ENCODE measurements around the gene ABTB2.

ABTB2 gene

DNA sequence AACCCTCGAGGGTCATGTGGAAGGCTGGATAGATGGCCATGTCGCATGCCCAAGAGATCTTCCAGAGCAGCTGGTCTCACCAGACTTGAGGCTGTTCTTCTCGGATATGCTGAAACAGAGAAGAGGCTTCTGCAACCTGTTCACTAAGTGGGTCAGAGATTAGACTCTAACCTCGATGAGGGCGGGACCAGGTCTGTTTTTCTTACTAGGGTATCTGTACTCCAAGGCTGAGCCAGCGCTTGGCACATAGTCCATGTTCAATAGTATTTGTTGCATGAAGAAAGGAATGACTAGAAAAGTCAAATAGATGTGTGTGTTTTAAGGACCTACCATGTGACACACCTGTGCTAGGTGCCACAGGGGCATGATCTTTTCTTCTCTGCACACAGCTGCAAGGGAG lies 43.6 kb downstream of the ABTB2 start:
- Histone ChIP-seq H3K36me3 (replicated peaks) (no peaks in the 10 kb centered on the region), H3K27me3 (ENCODE audit: low read depth) (no peaks in the 10 kb centered on the region), H3K4me1 (peaks cover 6% of the 10 kb centered on the region; the same call in 1 of the 2 replicates), H3K4me3 (no peak overlapping the region), H3K9me3 (no peaks in the 10 kb centered on the region)
- in situ Hi-C loops (cut with MboI; ENCODE audit: low sequenced_read_pairs): no loop called here
- no peak for DNase-seq (ENCODE audit: low spot score in 2 of 2)

GRCh38 chr11:34313099-34313517 lies 44.7 kb downstream of the ABTB2 start:
- Histone ChIP-seq H3K9me3 (no peaks in the 10 kb centered on the region), H3K27me3 (ENCODE audit: low read depth) (no peaks in the 10 kb centered on the region), H3K36me3 (replicated peaks) (no peaks in the 10 kb centered on the region), H3K4me1 (peaks cover 8% of the 10 kb centered on the region), H3K4me3 (no peak overlapping the region)
- no peak for DNase-seq (ENCODE audit: low spot score in 2 of 2)
- in situ Hi-C loops (cut with MboI; ENCODE audit: low sequenced_read_pairs): no loop called here

DNA sequence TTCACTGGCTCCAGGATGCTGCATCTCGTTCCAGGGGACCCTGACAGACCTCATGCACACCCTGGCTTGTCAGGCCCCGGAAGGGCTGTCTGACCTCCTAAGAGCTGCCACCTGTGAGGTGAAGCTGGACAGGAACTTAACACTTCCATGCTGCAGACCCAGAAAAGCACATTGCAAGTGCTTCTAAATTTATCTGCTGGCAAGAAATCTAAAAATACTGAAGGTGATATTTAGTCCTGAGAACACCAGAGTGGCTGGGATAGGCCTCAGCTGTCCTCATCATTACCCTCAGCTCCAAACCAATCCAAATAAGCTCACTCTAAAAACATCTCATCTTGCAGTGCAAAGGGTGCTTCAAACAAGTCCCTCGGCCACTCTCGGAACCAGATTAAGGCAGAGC lies 46.7 kb downstream of the ABTB2 start:
- Histone ChIP-seq H3K9me3 (no peaks in the 10 kb centered on the region), H3K4me3 (no peak overlapping the region), H3K36me3 (replicated peaks) (no peaks in the 10 kb centered on the region), H3K27me3 (ENCODE audit: low read depth) (no peaks in the 10 kb centered on the region), H3K4me1 (peaks cover 17% of the 10 kb centered on the region)
- DNase-seq (ENCODE audit: low spot score in 2 of 2): no peak
- in situ Hi-C loops (cut with MboI; ENCODE audit: low sequenced_read_pairs): no loop called here

- H3K4me1 ChIP-seq: peaks cover 17% of the 10 kb centered on the region
- DNase-seq (ENCODE audit: low spot score in 2 of 2): peak; percentile 54 to 85
- H3K4me3 ChIP-seq: no peak overlapping the region
- in situ Hi-C loops (cut with MboI; ENCODE audit: low sequenced_read_pairs): no loop called here
- no peaks in the 10 kb centered on the region for H3K9me3 ChIP-seq
- H3K36me3 ChIP-seq (replicated peaks): no peaks in the 10 kb centered on the region
- no peaks in the 10 kb centered on the region for H3K27me3 ChIP-seq (ENCODE audit: low read depth)
Observed at GRCh38 chr11:34309965-34310364, 47.8 kb downstream of the ABTB2 start.

DNA sequence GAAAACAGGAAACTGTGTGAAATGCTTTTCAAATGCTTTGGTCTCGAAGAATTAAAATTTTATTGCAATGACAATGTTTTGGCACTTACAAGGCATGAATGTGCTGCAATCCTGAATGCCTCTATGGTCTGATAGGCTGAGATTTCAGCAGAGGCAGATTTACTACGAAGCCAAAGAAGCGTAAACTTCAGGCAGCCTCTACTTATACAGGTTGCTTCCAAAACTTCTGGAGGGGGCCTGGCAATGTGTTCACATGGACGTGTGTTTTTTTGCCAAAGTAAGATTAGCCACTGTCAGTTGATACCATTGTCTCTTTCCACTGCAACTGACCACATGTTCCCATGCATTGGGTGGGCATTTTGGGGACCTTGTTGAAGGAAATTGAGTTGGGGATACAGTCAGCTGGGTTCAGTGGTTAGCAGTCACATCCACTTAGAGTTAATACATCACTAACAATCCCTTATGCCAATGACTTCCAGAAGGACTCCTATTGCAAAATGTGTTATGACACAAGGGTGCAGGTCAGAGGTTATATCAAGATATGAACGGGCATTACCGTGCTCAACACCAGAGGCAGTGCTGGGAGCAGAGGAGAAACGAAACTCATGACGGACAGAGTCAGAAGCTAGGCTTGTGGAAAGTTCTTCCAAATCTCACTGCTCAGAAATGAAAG lies 48.8 kb downstream of the ABTB2 start:
- peaks cover 17% of the 10 kb centered on the region for H3K4me1 ChIP-seq

DNA sequence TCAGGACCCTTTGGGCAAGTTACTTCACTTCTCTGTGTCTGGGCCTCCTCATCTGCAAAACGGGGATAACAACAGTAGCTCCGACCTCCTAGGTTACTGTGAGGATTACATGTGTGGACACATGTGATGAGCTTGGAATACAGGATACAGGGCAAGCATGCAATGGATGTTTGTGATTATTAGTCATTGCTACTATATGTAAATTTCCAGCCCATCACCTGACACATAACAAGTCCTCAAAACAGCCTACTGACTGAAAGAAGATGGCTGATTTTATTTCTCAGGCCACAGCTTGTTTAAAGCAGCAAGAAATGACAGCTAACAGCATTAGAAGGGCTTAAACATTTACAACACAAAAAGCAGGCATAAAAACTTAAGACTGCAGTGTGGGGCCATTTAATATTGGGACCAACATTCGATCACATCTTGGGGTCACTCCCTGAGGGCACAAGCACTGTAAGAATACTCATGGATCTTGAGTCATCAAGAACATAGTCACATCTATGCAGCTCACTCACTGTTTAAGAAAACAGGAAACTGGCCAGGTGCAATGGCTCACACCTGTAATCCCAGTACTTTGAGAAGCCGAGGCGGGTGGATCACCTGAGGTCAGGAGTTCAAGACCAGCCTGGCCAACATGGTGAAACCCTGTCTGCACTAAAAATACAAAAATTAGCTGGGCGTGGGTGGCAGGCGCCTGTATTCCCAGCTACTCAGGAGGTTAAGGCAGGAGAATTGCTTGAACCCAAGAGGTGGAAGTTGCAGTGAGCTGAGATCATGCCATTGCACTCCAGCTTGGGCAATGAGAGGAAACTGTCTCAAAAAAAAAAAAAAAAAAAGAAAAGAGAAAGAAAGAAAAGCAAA lies 49.5 kb downstream of the ABTB2 start:
- H3K27me3 ChIP-seq (ENCODE audit: low read depth): no peaks in the 10 kb centered on the region
- H3K4me3 ChIP-seq: no peak overlapping the region
- DNase-seq (ENCODE audit: low spot score in 2 of 2): no peak
- in situ Hi-C loops (cut with MboI; ENCODE audit: low sequenced_read_pairs): no loop called here
- H3K36me3 ChIP-seq (replicated peaks): no peaks in the 10 kb centered on the region
- H3K9me3 ChIP-seq: no peaks in the 10 kb centered on the region
- H3K4me1 ChIP-seq: peaks cover 17% of the 10 kb centered on the region

More for the DNA sequence above, 48.8 kb downstream of the ABTB2 start:
- Histone ChIP-seq H3K36me3 (replicated peaks) (no peaks in the 10 kb centered on the region), H3K4me3 (no peak overlapping the region), H3K27me3 (ENCODE audit: low read depth) (no peaks in the 10 kb centered on the region), H3K9me3 (no peaks in the 10 kb centered on the region)
- DNase-seq (ENCODE audit: low spot score in 2 of 2): no peak
- in situ Hi-C loops (cut with MboI; ENCODE audit: low sequenced_read_pairs): no loop called here

- H3K4me1 ChIP-seq: peaks cover 17% of the 10 kb centered on the region
- no peak overlapping the region for H3K4me3 ChIP-seq
- no peak for DNase-seq (ENCODE audit: low spot score in 2 of 2)
Observed at GRCh38 chr11:34305780-34306179, 52.0 kb downstream of the ABTB2 start.

DNA sequence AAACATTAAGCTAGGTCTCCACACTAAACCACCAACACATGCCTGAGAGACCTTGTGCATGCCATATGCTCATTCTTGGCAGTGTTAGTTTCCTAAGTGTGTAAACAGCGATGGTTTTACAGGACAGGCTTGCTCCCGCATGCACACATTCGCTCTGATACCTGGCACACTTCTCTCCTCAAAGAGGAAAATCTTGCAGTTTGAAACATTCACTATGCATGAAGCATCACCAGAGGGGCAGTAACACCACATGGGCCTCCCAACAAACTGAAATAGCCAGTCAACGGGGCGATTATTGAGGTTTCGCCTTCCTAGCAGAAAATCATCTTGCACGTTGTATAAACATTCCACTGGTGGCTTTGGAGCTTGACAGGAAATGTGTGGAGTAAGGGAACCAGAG lies 52.6 kb downstream of the ABTB2 start:
- DNase-seq (ENCODE audit: low spot score in 2 of 2): no peak
- no peaks in the 10 kb centered on the region for H3K36me3 ChIP-seq (replicated peaks)
- H3K9me3 ChIP-seq: no peaks in the 10 kb centered on the region
- no peaks in the 10 kb centered on the region for H3K27me3 ChIP-seq (ENCODE audit: low read depth)
- in situ Hi-C loops (cut with MboI; ENCODE audit: low sequenced_read_pairs): no loop called here
- no peak overlapping the region for H3K4me3 ChIP-seq
- peaks cover 15% of the 10 kb centered on the region for H3K4me1 ChIP-seq

More at GRCh38 chr11:34305780-34306179, 52.0 kb downstream of the ABTB2 start:
- in situ Hi-C loops (cut with MboI; ENCODE audit: low sequenced_read_pairs): no loop called here
- Histone ChIP-seq H3K27me3 (ENCODE audit: low read depth) (no peaks in the 10 kb centered on the region), H3K9me3 (no peaks in the 10 kb centered on the region), H3K36me3 (replicated peaks) (no peaks in the 10 kb centered on the region)

DNA sequence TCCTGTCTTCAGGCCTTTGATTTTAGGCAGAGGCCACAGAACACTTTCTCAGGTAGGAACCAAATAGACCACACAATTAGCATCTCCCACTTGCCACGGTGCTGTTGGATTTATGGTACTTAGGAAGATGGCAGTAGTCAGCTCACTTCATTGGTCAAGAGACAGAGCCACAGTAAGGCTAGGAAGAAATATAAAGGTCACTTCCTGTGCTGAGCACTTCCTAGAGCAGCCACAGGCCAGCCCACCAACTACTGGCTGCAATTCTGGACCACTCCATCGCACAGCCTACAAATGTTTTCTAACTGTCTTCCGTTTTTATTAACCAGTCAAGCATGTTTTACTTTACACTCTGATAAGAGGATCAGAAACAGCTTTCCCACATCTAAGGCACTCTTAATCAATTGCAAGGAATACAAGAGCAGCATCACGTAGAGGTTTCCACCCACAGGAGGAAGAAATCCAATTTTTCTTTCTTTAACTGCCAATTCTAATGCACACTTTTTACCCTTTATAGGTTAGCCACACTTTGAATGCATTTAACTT lies 54.7 kb downstream of the ABTB2 start:
- Histone ChIP-seq H3K36me3 (replicated peaks) (no peaks in the 10 kb centered on the region), H3K9me3 (no peaks in the 10 kb centered on the region), H3K4me3 (no peak overlapping the region), H3K4me1 (peaks cover 9% of the 10 kb centered on the region), H3K27me3 (ENCODE audit: low read depth) (no peaks in the 10 kb centered on the region)
- no peak for DNase-seq (ENCODE audit: low spot score in 2 of 2)
- in situ Hi-C loops (cut with MboI; ENCODE audit: low sequenced_read_pairs): no loop called here

GRCh38 chr11:34302046-34302921 lies 55.5 kb downstream of the ABTB2 start:
- no peak overlapping the region for H3K4me3 ChIP-seq
- in situ Hi-C loops (cut with MboI; ENCODE audit: low sequenced_read_pairs): no loop called here
- H3K9me3 ChIP-seq: no peaks in the 10 kb centered on the region
- H3K4me1 ChIP-seq: peaks cover 3% of the 10 kb centered on the region
- DNase-seq (ENCODE audit: low spot score in 2 of 2): no peak
- H3K36me3 ChIP-seq (replicated peaks): no peaks in the 10 kb centered on the region
- no peaks in the 10 kb centered on the region for H3K27me3 ChIP-seq (ENCODE audit: low read depth)

- in situ Hi-C loops (cut with MboI; ENCODE audit: low sequenced_read_pairs): no loop called here
- Histone ChIP-seq H3K27me3 (ENCODE audit: low read depth) (no peaks in the 10 kb centered on the region), H3K36me3 (replicated peaks) (no peaks in the 10 kb centered on the region), H3K4me1 (no peaks in the 10 kb centered on the region; the same call in 1 of the 2 replicates), H3K4me3 (no peak overlapping the region), H3K9me3 (no peaks in the 10 kb centered on the region)
- DNase-seq (ENCODE audit: low spot score in 2 of 2): no peak
Observed at GRCh38 chr11:34300926-34301295, 56.9 kb downstream of the ABTB2 start.

DNA sequence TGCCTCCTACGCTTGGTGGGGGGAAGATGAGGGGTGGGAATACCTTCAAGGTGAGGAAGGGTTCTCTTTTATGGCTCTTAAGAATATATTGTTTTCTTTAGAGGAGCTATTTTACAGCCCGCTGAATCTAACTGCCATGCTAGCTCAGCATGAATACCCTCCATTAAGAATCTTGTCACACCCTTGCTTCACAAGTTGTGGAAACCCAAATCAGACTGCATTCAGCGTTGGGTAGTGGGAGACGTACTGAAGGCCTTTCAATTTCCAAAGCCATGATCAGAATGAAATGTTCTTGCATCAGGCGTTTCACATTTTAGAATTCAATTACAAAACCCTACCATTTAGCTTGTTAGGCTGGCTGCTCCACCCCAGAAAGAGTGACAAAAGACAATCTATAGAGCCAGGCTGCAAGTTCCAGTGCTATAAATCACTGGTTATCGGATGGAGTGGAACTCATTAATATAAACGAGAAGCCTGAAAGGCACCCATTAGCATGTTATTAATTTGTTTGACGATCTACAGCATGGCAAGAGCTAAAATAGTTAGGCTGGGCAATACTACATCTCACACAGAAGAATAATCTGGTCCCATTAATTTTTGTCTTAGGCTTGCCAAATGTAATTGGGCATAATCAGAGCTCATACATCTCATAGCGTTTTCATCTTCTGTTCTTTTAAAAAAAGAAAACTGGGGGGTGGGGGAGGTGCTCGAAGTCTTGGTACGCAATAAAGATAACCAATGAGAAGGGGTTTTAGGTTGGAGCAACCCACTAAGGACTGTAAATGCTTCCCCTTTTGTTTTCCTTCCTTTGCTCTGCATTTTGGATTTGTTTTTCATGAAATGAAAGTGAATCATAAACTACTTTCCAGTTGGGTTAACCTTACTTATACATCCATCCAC lies 57.5 kb downstream of the ABTB2 start:
- Histone ChIP-seq H3K4me3 (no peak overlapping the region), H3K9me3 (no peaks in the 10 kb centered on the region), H3K27me3 (ENCODE audit: low read depth) (no peaks in the 10 kb centered on the region), H3K36me3 (replicated peaks) (no peaks in the 10 kb centered on the region), H3K4me1 (no peaks in the 10 kb centered on the region; the same call in 1 of the 2 replicates)
- in situ Hi-C loops (cut with MboI; ENCODE audit: low sequenced_read_pairs): no loop called here
- no peak for DNase-seq (ENCODE audit: low spot score in 2 of 2)

All from HAP-1 (cell line).